IPS-18c (cell line): ENCODE measurements around the gene CIAO1.
A peak's percentile ranks its signal among the peaks of the same experiment; 100 is the strongest.
"Not testable (repeated sequence)": the region's sequence is repeated elsewhere in the genome, so short reads cannot be mapped to it uniquely, and the experiment has no call there.

Source experiments
- H3K4me3 ChIP-seq: 2 replicates; pipeline ENCODE4 v1.7.0; 2013; ENCODE audit warnings: low read depth, mild to moderate bottlenecking, low read length, moderate library complexity; ENCODE audit not compliant: insufficient read depth
- H3K9me3 ChIP-seq: one replicate; pipeline ENCODE4 v1.6.1; 2013; ENCODE audit warnings: mild to moderate bottlenecking, low read length, moderate library complexity; ENCODE audit not compliant: control insufficient read depth, insufficient read depth

Gene CIAO1

GRCh38 chr2:96262306-96262705, 3.7 kb upstream of the CIAO1 start:
- H3K4me3 ChIP-seq = no peak overlapping the region
- peaks cover 2% of the 10 kb centered on the region for H3K9me3 ChIP-seq

DNA sequence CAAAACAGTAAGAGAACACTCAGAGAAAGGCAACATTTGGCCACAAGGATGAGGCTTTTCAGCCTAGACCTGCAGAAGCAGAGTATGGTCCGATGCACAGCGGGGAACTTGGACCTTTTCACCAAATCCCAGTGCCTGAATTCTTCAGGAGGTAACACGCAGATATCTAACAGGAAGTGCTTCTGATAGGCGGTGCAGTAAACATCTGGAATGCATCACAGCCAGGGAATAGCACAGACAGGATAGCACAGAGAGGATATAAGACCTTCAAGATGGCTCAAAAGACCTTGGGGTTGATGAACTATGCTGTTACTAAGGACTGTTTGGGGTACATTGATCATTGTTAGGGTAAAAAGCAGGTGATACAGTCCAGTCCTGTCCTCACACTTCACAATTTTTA, 1.9 kb upstream of the CIAO1 start:
- Histone ChIP-seq H3K9me3 (peaks cover 2% of the 10 kb centered on the region), H3K4me3 (no peak overlapping the region)

DNA sequence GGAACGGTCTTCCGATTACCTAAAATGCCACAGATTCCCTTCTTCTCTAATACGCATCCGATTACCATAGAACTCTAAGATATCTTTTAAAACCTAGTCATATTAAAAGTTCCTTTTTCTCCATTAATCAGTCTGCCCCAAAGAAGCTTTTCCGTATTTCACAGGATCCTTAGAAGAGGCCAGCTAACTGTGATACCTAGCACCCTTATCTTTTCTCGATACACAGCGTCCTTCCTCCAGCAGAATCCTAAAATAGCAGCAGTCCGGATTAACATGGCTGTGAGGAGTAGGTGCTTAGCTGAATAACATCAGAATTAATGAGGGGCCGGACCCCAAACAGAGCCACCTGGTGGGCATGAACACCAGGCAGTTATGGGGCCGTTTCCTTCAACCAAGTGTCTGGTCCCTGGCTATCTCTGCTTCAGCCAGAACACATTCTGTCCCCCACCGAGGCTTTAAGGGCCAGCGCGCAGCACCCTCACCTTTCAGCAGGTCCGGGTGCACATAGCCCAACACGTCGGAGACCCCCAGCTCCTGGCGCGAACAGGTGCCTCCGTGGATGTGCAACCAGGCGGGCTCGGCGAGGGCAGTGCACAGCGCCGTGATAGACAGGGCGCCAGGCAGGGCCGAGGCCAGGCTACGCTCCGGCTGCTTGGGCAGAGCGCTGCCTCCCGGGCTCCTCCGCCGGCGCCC, 1.2 kb upstream of the CIAO1 start:
- Histone ChIP-seq H3K9me3 (peaks cover 2% of the 10 kb centered on the region), H3K4me3 (peak overlapping the region; percentile 99)

GRCh38 chr2:96265349-96265839, 631 bp upstream of the CIAO1 start:
- Histone ChIP-seq H3K4me3 (peak overlapping the region; percentile 99), H3K9me3 (peaks cover 2% of the 10 kb centered on the region)

GRCh38 chr2:96267159-96267971, 1.3 kb downstream of the CIAO1 start:
- H3K4me3 ChIP-seq = peak overlapping the region; percentile 99
- H3K9me3 ChIP-seq = peaks cover 2% of the 10 kb centered on the region

DNA sequence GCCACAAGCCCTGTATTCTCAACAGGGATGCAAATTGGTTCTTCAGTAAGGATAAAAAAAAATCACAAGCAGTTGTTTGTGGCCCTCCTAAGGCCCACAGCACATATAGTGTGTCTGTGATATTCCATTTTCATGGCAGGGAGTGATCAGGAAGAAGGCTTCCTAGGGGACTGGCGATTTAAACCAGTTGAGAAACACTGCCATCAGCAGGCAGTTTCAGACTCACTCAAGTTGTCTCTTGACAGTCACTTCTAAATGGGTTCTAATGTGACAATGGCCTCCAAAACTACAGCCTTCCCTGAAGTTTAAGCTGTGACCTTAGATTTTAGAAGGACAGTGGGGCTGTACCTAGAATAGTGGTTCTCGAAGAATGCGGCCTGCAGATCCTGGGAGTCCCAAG, 6.0 kb downstream of the CIAO1 start:
- H3K4me3 ChIP-seq = no peak overlapping the region; the same call in 1 of the 2 replicates
- no peaks in the 10 kb centered on the region for H3K9me3 ChIP-seq

DNA sequence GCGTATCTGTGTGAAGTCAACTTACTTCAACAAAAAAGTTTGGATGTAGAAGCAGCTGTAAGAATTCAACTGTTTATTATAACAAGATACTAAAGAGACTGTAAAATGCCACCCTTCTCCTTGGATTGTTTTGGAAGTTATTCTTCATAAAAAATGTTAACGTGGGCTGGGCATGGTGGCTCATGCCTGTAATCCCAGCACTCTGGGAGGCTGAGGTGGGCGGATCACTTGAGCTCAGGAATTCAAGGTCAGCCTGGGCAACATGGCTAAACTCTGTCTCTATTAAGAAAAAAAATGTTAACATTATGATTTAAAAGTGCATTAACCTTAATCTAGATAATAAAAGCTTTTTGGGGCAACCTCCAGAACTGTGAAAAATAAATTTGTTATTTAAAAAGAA, 7.7 kb downstream of the CIAO1 start:
- Histone ChIP-seq H3K9me3 (no peaks in the 10 kb centered on the region), H3K4me3 (no peak overlapping the region)

GRCh38 chr2:96274355-96275056, 8.5 kb downstream of the CIAO1 start:
- H3K9me3 ChIP-seq = no peaks in the 10 kb centered on the region
- H3K4me3 ChIP-seq = no peak overlapping the region

DNA sequence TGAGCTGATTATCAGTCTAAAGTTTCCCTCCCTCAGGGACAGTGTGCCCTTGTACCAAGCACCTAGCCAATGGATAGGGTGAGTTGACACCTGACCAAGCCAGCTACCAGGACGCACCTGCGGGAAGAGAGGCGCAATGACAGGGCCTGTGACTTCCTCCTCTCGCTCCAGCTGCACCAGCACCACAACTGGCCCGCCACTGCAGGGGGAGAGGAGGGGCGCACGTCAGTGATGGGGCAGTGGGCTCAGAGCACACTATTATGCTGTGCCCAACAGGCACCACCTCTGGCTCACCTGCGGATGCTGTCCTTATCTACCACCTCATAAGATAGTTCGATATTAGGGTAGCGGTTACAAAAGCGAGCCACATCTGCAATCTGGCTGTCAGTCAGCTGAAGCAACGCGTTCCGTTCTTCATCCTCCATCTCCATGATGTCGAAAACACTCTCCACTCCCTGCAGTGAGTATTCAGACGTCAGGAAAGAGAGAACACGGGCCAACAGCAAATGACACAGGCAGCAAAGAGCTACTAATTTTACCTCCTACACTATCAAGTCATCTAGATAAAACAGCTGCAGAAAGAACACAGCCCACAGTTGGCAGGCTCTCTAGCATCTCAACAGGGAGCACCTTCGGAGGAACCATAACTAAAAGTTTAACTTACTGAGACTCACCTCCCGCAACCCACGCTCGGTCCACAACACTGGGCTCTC, 10.9 kb downstream of the CIAO1 start:
- no peaks in the 10 kb centered on the region for H3K9me3 ChIP-seq

DNA sequence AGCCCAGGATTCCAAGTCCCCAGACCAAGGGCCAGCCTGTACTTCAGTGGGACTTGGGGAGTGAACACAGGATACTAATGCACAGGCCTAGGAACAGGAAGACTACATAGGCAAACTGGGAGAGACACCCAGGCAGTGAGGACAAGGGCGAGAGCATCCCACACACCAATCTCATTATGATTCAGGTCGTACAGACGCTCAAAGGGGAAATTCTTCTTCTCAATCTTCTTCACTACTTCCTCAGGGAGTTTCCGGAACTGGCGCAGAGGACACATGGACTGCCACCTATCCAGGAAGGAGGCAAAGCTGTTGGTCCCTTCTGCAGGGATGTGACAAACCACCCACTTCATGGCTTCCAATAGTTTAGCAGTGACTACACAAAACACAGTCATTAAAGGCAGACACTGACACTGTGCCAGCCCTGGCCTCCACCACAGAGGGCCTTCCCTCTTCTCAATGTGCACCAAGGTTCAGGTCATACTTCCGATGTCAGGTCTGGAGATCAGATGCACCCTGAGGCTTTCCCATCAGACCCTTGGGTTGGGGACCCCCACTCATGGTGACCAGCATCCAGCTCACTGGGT, 21.3 kb downstream of the CIAO1 start:
- Histone ChIP-seq H3K4me3 (no peak overlapping the region), H3K9me3 (no peaks in the 10 kb centered on the region)

More for the DNA sequence above, 10.9 kb downstream of the CIAO1 start:
- no peak overlapping the region for H3K4me3 ChIP-seq

GRCh38 chr2:96291751-96292150, 25.7 kb downstream of the CIAO1 start:
- no peak overlapping the region for H3K4me3 ChIP-seq
- no peaks in the 10 kb centered on the region for H3K9me3 ChIP-seq

DNA sequence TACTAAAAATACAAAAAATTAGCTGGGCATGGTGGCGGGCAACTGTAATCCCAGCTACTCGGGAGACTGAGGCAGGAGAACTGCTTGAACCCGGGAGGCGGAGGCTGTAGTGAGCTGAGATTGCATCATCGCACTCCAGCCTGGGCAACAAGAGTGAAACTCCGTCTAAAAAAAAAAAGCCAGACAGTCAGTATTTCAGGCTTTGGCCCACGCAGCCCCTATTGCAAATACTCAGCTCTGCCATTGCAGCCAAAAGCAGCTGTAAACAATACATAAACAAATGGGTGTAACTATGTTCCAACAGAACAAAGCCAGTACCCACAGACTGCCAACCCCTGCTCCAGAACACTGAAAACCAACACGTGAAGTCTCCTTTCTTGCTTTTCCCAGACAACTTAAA, 28.2 kb downstream of the CIAO1 start:
- H3K9me3 ChIP-seq, H3K4me3 ChIP-seq: not testable (repeated sequence)

DNA sequence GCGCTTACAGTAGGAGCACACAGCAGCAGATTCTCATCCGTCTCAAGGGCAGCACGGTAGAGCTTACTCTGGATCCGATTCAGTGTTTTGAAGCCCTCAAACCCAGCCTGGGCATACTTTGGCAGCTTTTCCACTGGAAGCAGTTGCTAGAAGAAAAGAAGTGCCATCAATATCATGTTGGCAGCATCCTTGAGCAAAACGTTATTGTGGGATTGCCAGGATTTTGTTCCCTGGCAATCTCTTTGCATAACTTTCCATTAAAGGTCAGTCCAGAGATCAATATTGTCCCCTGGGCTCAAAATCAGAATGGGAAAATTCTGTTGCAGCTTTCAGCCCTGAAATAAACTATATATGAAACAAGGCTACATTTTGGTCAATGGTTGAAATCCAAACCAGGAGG, 30.9 kb downstream of the CIAO1 start:
- no peaks in the 10 kb centered on the region for H3K9me3 ChIP-seq
- no peak overlapping the region for H3K4me3 ChIP-seq

DNA sequence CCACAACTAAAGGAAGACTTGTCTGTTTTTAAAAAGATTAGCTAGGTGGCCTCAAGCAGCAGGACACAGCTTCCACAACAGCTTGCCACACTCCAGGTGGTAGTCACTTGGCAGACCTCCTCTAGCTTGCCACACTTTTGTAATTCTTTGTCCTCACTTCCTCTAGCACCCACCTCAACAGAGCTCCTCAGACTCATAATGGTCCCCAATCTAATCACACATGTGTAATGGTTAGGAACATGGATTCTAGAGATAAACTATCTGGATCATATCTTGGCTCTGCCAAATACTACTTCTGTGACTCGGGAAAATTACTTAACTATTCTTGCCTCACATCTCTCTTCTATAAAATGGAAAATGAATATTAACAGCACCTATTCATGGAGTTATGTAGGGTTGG, 35.8 kb downstream of the CIAO1 start:
- no peaks in the 10 kb centered on the region for H3K9me3 ChIP-seq
- H3K4me3 ChIP-seq = no peak overlapping the region

DNA sequence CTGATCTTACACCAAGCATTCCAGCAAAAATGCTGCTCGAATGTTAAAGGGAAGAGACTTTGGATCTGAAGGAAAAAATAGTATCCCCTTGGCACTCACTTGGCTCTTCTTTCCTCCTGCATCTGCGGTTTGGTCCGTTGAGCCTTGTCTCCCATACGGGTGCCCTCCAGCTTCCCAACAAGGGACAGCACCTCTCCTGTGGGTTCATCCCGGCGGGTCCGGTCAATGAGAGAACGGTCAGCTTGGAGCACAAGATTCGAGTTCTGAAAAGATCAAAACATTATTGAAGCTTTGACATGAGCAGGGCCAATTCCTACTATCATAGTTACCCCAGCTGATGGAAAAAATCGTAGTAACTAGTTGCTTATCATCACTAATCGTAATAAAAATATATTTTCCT, 38.6 kb downstream of the CIAO1 start:
- H3K9me3 ChIP-seq = no peaks in the 10 kb centered on the region
- peak overlapping the region; percentile 90 for H3K4me3 ChIP-seq

- no peaks in the 10 kb centered on the region for H3K9me3 ChIP-seq
- peak within 1 kb of the TSS; percentile 90 for H3K4me3 ChIP-seq
Measured at GRCh38 chr2:96305091-96305978, 39.3 kb downstream of the CIAO1 start, which contains the start of gene SNRNP200. TSS of gene SNRNP200 (minus strand) at chr2:96305546. CDS start at chr2:96305437, 109 bp downstream.
